GM18502 (cell line): ENCODE results near the gene MYO5B.
"Not testable (repeated sequence)": the region's sequence is repeated elsewhere in the genome, so short reads cannot be mapped to it uniquely, and the experiment has no call there.

Source experiments
- ATAC-seq: cut with Tn5 transposase; IDR thresholded peaks from one replicate; pipeline ENCODE4 v1.9.1; 2021; ENCODE audit warnings: mild to moderate bottlenecking; ENCODE audit not compliant: unreplicated experiment, poor library complexity

The MYO5B gene

DNA sequence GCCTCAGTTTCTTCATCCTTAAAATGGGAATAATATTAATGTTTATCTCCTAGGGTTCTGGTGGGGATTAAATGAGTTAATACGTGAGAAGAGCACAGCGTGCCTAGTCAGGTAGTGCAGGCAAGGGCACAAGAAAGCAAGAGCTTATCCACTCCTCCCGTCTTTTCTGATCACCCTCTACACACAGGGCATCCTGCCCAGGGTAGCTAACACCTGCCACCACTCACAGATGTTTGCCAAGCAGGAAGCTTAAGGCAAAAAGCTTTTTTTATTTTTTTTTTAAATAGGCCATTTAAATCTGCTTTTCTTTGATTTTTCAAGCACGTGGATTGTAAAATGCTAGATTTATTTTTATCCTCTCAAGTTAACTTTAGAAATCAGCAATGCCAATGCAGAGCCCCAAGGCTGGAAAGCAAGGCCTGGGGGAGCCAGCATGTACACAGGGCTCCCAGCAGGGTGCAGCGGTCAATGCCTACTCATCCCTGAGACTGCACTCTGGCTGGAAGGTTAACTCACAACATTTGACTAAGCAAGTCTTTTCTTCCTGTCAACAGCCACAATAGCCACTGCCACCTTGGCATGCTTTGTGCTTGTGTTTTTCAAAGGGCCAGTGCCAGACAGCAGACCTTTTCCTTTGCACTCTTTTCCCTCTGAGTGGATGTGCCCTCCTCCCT is 295.2 kb downstream of the MYO5B start:
- ATAC-seq: no peak

DNA sequence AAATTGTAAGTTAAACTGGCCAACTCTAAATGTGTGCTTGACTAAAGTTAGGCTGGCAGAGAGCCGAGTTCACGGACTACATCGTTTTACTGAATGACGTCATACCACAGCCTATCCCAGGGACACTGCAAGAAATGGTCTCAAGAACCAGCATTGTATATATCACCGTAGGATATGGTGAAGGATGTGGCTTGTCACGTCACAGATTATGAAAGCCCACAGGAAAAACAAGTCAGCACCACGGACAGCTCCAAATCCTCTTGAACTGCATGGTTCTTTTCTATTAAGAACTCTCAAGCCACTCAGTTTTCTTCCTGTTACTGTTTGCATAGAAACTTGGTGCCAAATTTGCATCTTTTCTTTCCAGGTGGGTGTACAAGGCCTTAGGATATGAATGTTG is 296.5 kb downstream of the MYO5B start:
- ATAC-seq: no peak

DNA sequence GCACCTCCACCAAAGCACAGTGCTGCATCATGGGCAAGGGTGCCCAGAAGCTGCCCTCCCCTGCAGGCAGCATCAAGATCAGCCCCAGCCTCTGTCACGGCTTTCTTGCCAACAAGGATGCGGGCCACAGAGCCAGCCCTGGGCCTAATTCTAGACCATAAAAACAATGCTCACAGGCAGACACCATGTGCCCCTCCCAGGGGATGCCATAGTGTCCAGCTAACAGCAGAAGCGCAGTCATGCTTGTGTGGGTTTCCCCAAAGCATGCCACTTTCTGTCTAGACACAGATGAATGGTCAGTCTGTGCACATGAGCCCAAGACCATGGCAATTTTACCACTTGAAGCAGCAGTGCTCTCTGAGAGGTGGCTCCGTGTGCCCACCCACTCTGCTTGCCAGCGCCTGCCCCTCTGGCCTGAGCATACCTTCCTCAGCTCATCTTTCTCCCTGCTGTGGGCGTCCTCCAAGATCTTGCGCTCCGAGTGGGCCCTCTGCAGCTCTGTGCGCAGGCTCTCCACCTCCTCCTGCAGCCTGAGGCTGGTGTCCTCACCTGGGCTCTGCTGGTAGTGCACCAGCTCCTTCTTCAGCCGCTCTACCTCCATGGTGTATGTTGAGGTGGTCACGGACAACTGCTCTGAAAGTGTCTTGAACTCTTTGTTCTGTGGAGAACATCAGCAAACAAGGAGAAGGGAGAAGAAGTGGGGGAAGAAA is 300.3 kb downstream of the MYO5B start:
- ATAC-seq: no peak

GRCh38 chr18:49893036-49893435 is 301.9 kb downstream of the MYO5B start:
- no peak for ATAC-seq

DNA sequence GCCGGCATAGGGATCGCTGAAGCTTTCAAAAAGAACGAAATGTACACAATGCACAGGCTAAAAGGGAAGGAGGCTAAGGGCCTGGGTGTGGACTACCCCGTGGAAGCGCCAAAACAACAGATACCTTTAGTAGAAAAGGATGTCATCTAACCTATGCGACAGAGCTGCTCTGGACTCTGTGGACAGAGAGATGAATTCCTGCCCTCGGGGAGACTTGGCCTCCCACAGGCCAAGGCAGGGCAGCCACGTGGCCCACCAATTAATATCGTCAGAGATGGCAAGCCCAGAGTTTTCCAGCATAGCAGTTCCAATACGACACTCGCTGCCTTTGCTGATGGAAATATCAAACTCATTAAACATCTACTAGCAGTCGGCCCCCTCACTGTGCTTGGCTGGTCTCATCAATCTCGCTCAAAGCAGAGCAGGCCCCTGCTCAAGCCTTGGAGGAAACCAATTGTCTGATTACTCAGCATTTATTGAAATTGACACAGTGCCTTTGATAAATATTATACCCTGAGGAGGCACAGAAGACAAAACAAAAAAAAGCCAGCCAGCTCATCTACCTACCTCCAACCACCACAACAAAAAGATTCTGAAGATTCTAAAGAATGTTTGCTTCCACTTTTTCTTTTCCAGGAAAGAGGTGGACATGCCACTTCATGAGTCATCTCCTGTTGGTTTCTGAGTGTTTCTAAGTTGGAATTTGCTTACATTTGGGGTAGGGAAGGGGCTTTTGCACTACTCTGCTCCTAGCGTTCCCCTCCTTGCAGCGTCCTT is 302.6 kb downstream of the MYO5B start:
- no peak for ATAC-seq

DNA sequence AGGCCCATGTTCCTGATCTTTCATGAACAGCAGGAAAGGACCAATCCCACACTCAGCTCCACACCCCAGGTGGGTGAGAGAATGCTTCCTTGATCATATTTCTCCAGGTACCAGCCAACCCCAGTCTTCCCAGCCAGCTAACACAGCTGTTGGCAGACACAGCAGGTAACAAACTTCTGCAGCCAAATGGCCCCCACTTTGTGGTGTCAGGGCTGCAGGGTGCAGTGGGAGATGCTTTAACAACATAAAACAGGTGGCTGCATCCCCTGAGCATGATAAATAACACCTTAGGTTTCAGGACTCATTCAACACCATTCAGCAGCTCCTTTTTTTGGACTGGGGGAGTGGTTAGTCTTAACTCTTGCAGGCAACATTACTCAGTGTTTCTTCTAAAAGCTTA is 304.9 kb downstream of the MYO5B start:
- no peak for ATAC-seq

DNA sequence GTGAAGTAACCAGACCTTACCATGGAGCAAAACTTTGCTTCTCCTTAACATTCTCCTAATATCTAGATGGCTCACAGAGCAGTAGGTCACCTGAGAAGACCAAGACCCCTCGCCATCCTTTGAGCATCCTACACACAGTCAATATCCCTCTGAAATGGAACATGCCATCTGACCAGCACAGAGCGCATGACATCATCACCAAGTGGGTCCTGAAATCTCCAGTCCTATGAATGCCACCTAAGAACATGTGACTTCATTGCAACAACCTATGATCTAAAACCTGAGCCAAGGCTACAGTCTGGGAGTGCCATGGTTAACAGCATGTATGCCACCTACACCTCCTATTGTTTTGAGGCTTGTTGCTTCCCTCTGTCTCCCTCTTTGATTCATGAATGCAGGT is 305.4 kb downstream of the MYO5B start:
- ATAC-seq: not testable (repeated sequence)

GRCh38 chr18:49886891-49887764 is 307.8 kb downstream of the MYO5B start:
- ATAC-seq: no peak

DNA sequence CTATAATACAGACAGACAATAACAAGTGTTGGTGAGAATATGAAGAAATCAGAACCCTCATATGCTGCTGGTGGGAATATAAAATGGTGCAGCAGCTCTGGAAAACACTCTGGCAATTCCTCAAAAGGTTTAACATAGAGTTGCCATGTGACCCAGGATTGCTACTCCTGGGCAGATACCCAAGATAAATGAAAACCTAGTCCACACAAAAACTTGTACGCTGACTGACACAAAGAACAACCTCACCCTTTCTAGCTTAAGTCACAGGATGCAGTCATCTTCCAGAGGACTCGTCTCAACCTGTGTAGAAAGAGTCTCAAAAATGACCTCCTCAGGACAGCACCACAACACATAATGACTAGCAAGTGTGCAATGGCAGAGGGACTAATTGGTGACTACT is 310.0 kb downstream of the MYO5B start:
- no peak for ATAC-seq

- no peak for ATAC-seq
Measured at GRCh38 chr18:49884465-49884864, 310.5 kb downstream of the MYO5B start.

GRCh38 chr18:49880661-49881060 is 314.3 kb downstream of the MYO5B start:
- ATAC-seq: no peak

GRCh38 chr18:49879271-49879580 is 315.7 kb downstream of the MYO5B start:
- no peak for ATAC-seq

DNA sequence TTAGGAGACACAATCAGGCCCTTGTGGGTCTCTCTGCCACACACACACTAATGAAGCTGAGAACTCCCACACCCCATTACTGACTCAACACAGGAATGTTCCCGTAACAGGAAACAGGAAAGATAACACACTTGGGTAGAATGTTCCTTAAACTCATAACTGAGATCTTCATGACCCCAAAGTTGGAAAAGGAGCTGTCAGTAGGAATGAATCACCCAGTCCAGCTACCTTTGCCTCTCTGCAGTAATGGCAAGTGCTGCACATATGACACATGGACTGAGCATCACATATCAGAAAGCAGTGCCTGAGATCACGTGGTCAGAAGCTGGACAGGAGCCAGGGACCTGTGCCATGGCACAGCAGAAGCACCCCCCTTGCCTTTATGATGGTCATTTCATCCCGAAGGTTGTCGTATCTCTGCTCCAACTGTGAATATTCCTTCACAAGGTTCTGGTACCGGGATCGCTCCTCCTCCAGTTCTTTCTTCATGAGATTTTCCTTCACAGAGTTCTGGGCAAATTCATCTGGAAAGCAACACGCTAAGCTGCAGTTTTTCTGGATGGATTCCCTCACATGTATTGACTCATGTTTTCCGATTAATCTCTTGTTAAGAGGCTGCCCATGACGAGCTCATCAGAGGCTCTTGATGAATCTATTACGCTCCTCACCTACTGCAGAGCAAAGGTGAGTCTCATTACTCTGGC is 316.2 kb downstream of the MYO5B start:
- no peak for ATAC-seq

GRCh38 chr18:49878015-49878414 is 316.9 kb downstream of the MYO5B start:
- no peak for ATAC-seq

DNA sequence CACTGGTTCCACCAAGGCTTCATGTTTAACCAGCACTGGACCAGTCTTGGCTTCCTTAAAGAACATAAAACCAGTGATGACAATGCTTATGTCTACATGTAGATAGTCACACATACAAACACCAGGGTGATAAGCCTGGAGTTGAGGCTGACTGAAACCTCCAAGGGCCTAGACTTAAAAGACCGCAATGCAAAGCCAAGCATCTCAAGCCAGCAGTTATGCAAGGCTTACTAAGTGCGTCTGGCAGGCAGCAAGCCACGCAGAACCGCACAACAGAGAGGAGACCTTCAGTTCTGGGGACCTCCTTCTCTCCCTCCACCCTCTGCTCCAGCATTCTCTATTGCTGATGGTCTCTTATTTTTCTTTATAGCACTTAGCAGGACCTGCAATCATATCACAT is 318.4 kb downstream of the MYO5B start:
- no peak for ATAC-seq

GRCh38 chr18:49875783-49876182 is 319.2 kb downstream of the MYO5B start:
- no peak for ATAC-seq

DNA sequence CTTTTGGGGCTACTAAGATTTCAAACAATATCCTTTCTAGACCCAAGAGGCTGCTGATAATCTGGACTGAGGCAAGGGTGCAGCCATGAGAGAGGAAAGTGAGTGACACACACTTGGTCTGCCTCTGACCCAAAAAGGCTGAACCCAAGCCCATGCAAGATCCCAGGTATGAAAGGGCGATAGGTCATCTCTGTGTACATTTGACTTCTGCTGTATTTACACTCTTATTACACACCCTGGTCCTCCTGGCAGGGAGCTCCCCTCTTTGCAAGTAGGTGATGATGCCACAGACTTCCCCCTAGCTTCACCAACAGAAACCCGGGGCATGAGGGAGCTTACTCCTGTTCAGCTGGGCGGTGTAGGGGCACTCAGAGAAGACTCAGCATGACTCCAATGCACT is 319.8 kb downstream of the MYO5B start:
- ATAC-seq: no peak

GRCh38 chr18:49874238-49874637 is 320.7 kb downstream of the MYO5B start:
- peak; percentile 55 for ATAC-seq

GRCh38 chr18:49869354-49869753 is 325.6 kb downstream of the MYO5B start:
- no peak for ATAC-seq

DNA sequence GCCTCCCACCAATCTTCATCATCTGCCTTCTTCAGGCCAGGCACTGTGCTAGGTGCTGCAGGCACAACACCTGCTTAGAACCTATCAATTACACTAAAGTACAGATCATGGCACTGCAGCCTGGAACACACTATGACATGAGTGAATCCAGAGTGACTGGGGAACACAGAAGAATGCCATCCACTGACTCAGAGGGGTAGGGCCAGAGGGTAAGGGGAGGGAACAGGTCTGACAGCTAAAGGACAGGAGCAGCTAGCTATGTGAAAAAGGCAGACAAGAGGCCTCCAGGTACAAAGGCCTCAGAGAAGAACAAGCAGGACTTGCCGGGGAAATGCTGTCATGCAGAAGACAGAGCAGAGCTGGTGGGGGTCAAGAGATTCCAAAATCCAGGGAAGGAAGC is 328.3 kb downstream of the MYO5B start:
- ATAC-seq: no peak
